OCI-LY1 (cell line): Measurements from ENCODE around the gene RFX5.

ENCODE experiments used
- EZH2 ChIP-seq: fragments of 200-600 bp; sonication (generic), shearing (Covaris generic); IDR thresholded peaks from 2 replicates; pipeline ENCODE4 v1.8.0; 2017; ENCODE audit warnings: borderline replicate concordance, mixed run types, mild to moderate bottlenecking, antibody characterized with exemption, low read length, moderate library complexity, mixed read lengths
- TF ChIP-seq, protein P1 (sequence below): fragments of 200-600 bp; sonication (generic), shearing (Covaris generic); IDR thresholded peaks from 2 replicates; pipeline ENCODE4 v1.5.1; 2017; ENCODE audit warnings: mild to moderate bottlenecking, antibody characterized with exemption, low read length, moderate library complexity, mixed read lengths

DNA sequence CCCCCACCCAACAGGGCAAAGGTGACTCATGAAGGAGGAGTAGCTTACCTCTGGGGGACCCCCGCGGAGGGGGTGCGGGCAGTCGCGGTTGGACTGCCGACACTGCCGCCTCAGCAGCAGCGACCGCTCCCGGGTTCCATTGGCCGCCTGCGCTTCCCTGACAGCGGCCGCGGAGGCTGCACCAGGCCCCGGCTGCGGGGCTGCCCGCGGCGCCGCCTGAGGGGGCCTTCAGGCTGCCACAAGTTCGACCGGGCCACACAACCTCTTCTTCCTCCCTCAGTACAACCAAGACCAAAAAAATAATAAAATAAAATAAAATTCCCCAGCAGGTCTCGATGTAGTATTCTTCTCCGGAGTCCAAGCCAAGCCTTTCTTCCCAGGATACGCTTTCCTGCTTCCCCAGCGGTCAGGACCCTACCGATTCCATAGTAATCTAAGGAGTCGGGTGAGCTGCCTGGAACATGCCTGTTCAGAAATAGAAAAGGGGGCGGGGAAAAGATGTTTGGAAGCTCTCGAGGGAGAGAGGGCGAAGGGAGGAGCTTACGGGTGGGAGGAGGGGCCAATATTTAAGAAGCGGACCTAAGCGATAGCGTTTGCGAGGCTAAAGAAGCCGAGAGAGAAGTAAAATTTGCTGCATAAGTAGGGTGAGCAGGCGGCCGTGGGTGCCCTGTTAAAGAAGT lies 19.7 kb downstream of the RFX5 start, which contains the start of gene PI4KB:
- TF ChIP-seq, protein P1, sequence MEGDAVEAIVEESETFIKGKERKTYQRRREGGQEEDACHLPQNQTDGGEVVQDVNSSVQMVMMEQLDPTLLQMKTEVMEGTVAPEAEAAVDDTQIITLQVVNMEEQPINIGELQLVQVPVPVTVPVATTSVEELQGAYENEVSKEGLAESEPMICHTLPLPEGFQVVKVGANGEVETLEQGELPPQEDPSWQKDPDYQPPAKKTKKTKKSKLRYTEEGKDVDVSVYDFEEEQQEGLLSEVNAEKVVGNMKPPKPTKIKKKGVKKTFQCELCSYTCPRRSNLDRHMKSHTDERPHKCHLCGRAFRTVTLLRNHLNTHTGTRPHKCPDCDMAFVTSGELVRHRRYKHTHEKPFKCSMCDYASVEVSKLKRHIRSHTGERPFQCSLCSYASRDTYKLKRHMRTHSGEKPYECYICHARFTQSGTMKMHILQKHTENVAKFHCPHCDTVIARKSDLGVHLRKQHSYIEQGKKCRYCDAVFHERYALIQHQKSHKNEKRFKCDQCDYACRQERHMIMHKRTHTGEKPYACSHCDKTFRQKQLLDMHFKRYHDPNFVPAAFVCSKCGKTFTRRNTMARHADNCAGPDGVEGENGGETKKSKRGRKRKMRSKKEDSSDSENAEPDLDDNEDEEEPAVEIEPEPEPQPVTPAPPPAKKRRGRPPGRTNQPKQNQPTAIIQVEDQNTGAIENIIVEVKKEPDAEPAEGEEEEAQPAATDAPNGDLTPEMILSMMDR: no peak
- TF ChIP-seq EZH2: no peak
